ENCODE data around the gene MACF1. TPM values are rescaled to one million over a fixed set of nuclear protein-coding genes. Genes with fewer than 3 reads are reported as not detected.

The MACF1 gene
- total and polyA plus RNA-seq, 2 donors from 2014 or later: 65.7 to 387 TPM

DNA sequence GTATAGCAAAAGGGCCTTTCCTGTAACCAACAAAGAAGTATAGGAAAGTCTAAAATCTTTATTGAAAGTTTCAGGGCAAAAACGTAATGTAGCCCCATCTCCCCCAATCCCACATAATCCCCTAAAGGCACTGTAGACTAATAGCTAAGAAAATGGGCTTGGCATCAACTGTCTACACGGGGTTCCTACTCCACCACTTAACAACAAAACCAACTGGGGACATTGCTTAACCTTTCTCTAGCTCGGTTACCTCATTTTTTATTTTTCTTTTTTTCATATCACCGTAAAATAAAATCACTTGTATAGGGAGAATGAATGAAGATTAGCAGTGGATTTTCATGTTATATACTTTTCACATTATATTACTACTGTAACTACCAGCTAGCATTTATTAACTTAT lies 12.3 kb downstream of the MACF1 start:
- DNase-seq (no peak), FAIRE-seq (no peak)
- Histone ChIP-seq H3K36me3 (ENCODE audit: control insufficient read depth in 2 of 3, insufficient read depth in 3 of 3, low read length in 3 of 3) (no peaks in the 10 kb centered on the region), H3K9ac (ENCODE audit: low read length in 3 of 3) (no peak overlapping the region), H3K4me3 (ENCODE audit: low read length in 3 of 3) (no peak overlapping the region), H3K27ac (ENCODE audit: low read depth in 2 of 2, low read length in 2 of 2) (no peak overlapping the region), H3K4me1 (ENCODE audit: control insufficient read depth in 2 of 3, insufficient read depth in 2 of 3, low read depth in 1 of 3, low read length in 3 of 3) (peaks cover 3 to 44% (median 22%) of the 10 kb centered on the region in 3 donors), H3K27me3 (ENCODE audit: control insufficient read depth, insufficient read depth, low read length) (no peaks in the 10 kb centered on the region), H3K9me3 (ENCODE audit: control insufficient read depth in 2 of 3, insufficient read depth in 1 of 3, low read length in 3 of 3) (no peaks in the 10 kb centered on the region)
- intact Hi-C loops (cut with DNase I): no loop called here
- TF ChIP-seq, protein P1, sequence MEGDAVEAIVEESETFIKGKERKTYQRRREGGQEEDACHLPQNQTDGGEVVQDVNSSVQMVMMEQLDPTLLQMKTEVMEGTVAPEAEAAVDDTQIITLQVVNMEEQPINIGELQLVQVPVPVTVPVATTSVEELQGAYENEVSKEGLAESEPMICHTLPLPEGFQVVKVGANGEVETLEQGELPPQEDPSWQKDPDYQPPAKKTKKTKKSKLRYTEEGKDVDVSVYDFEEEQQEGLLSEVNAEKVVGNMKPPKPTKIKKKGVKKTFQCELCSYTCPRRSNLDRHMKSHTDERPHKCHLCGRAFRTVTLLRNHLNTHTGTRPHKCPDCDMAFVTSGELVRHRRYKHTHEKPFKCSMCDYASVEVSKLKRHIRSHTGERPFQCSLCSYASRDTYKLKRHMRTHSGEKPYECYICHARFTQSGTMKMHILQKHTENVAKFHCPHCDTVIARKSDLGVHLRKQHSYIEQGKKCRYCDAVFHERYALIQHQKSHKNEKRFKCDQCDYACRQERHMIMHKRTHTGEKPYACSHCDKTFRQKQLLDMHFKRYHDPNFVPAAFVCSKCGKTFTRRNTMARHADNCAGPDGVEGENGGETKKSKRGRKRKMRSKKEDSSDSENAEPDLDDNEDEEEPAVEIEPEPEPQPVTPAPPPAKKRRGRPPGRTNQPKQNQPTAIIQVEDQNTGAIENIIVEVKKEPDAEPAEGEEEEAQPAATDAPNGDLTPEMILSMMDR (IDR thresholded peaks at IDR 0.05; ENCODE audit: borderline replicate concordance, extremely low read depth, insufficient read depth): no peak

DNA sequence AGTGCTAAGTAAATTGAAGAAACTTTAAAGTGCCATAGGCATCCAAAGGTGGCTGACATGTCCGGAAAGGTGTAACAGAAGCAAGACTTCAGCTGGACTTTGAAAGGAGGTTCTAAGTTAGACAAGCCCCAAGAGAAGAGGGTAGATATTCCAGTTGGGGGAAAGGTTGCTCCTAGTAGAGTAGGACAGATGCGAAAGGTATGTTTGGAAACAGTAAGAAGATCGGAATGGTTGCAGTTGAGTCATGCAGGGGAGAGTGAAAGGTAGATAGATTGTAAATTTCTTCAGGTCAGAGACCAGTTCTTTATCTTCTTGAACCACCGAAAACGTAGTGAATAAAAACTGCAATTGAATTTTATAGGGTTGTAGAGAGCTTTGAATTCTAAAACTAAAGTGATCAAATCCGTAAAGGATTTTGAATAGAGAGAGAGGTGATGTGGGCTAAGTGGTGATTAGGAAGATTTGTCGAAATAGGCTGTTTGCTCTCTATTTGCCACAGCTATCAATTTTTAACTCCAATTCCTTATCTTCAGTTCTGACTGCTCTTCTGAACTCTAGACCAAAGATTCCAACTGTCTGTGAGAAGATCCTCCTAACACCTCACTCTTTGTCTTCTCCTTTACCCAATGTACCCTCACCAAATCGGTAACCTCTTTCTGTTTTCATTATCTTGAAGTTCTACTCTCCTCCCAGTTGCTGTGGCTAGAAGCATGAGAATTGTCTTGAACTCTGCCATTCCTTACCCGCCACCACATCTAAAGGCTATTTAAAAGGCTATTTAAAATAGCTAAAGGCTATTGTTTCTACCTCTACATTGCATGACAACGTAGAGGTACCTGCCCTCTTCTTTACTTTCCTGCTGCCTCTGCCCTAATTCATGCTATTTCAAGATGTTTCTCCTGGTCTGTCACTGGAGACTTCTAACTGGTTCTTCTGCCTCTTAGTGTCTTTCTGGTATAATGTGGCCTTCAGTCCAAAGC lies 16.7 kb downstream of the MACF1 start:
- DNase-seq (no peak), FAIRE-seq (no peak)
- Histone ChIP-seq H3K27ac (ENCODE audit: low read depth in 2 of 2, low read length in 2 of 2) (no peak overlapping the region), H3K27me3 (ENCODE audit: control insufficient read depth, insufficient read depth, low read length) (no peaks in the 10 kb centered on the region), H3K4me3 (ENCODE audit: low read length in 3 of 3) (no peak overlapping the region), H3K9ac (ENCODE audit: low read length in 3 of 3) (no peak overlapping the region), H3K4me1 (ENCODE audit: control insufficient read depth in 2 of 3, insufficient read depth in 2 of 3, low read depth in 1 of 3, low read length in 3 of 3) (peaks cover 0 to 25% (median 2%) of the 10 kb centered on the region in 3 donors), H3K9me3 (ENCODE audit: control insufficient read depth in 2 of 3, insufficient read depth in 1 of 3, low read length in 3 of 3) (no peaks in the 10 kb centered on the region), H3K36me3 (ENCODE audit: control insufficient read depth in 2 of 3, insufficient read depth in 3 of 3, low read length in 3 of 3) (no peaks in the 10 kb centered on the region)
- intact Hi-C loops (cut with DNase I): no loop called here
- TF ChIP-seq, protein P1 (IDR thresholded peaks at IDR 0.05; ENCODE audit: borderline replicate concordance, extremely low read depth, insufficient read depth): no peak

DNA sequence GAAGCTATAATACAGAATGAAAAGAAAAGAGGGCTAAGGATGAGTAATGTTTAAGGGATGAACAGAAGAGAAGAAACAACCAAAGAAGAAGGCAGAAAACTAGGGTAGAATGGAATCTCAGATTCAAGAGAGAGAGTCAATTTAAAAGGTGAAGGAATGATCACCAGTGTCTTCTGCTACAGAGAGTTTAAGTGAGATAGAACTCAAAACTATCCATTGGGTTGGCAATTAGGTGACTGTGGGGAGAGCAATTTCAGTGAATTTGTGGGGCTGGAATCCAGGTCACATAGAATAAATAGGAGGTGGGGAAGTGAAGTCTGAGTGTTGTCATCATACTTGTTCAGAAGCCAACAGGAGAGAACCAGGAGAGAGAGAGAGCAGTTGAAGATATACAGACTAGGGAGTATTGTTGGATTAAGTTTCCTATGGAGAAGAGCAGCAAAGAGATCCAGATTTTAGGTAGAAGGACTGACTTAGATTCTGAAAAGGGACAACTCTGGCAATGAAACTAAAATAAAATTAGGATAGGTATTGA lies 19.9 kb downstream of the MACF1 start:
- TF ChIP-seq, protein P1 (IDR thresholded peaks at IDR 0.05; ENCODE audit: borderline replicate concordance, extremely low read depth, insufficient read depth): no peak
- Histone ChIP-seq H3K4me3 (ENCODE audit: low read length in 3 of 3) (no peak overlapping the region), H3K4me1 (ENCODE audit: control insufficient read depth in 2 of 3, insufficient read depth in 2 of 3, low read depth in 1 of 3, low read length in 3 of 3) (peaks cover 0 to 17% (median 2%) of the 10 kb centered on the region in 3 donors), H3K27me3 (ENCODE audit: control insufficient read depth, insufficient read depth, low read length) (no peaks in the 10 kb centered on the region), H3K9ac (ENCODE audit: low read length in 3 of 3) (no peak overlapping the region), H3K36me3 (ENCODE audit: control insufficient read depth in 2 of 3, insufficient read depth in 3 of 3, low read length in 3 of 3) (no peaks in the 10 kb centered on the region), H3K27ac (ENCODE audit: low read depth in 2 of 2, low read length in 2 of 2) (no peak overlapping the region), H3K9me3 (ENCODE audit: control insufficient read depth in 2 of 3, insufficient read depth in 1 of 3, low read length in 3 of 3) (no peaks in the 10 kb centered on the region)
- no peak for DNase-seq
- FAIRE-seq: no peak
- intact Hi-C loops (cut with DNase I): no loop called here

Measured in kidney (tissue), 14 donors.